ENCODE results near the gene SH3RF2. TPM values are rescaled to one million over a fixed set of nuclear protein-coding genes. Genes with fewer than 3 reads are reported as not detected.

SH3RF2 gene
- total and polyA plus RNA-seq, 9 donors: 0.30 to 6.5 (median 0.81) TPM

DNA sequence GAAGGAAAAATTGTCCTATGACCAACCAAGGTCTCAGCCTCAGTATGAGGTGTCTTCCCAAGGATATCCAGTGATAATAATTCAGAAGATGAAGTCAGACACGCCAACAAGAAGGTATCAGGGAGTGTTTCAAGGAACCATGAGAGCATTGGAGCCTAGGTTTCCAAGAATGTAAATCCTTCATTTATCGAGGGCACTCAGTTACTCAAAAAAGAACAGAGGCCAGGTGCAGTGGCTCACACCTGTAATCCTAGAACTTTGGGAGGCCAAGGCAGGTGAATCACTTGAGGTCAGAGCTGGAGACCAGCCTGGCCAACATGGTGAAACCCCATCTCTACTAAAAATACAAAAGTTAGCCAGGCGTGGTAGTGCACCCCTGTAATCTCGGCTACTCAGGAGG is 98.2 kb downstream of the SH3RF2 start:
- H3K9me3 ChIP-seq: no peaks in the 10 kb centered on the region
- H3K4me3 ChIP-seq: no peak overlapping the region
- WGBS, 3 donors: 84 to 97% (median 94%) methylated on average over 4 of the region's 4 CpGs
- DNase-seq: no peak
- no peaks in the 10 kb centered on the region for H3K4me1 ChIP-seq (ENCODE audit: insufficient read depth)
- no peaks in the 10 kb centered on the region for H3K27me3 ChIP-seq
- TF ChIP-seq EP300 (IDR thresholded peaks at IDR 0.05) (no peak), POLR2A (IDR thresholded peaks at IDR 0.05) (no peak)
- TF ChIP-seq, protein P1, sequence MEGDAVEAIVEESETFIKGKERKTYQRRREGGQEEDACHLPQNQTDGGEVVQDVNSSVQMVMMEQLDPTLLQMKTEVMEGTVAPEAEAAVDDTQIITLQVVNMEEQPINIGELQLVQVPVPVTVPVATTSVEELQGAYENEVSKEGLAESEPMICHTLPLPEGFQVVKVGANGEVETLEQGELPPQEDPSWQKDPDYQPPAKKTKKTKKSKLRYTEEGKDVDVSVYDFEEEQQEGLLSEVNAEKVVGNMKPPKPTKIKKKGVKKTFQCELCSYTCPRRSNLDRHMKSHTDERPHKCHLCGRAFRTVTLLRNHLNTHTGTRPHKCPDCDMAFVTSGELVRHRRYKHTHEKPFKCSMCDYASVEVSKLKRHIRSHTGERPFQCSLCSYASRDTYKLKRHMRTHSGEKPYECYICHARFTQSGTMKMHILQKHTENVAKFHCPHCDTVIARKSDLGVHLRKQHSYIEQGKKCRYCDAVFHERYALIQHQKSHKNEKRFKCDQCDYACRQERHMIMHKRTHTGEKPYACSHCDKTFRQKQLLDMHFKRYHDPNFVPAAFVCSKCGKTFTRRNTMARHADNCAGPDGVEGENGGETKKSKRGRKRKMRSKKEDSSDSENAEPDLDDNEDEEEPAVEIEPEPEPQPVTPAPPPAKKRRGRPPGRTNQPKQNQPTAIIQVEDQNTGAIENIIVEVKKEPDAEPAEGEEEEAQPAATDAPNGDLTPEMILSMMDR (IDR thresholded peaks at IDR 0.05): no peak
- no peaks in the 10 kb centered on the region for H3K36me3 ChIP-seq
- intact Hi-C loops (cut with DNase I): no loop called here
- no peak overlapping the region for H3K27ac ChIP-seq

DNA sequence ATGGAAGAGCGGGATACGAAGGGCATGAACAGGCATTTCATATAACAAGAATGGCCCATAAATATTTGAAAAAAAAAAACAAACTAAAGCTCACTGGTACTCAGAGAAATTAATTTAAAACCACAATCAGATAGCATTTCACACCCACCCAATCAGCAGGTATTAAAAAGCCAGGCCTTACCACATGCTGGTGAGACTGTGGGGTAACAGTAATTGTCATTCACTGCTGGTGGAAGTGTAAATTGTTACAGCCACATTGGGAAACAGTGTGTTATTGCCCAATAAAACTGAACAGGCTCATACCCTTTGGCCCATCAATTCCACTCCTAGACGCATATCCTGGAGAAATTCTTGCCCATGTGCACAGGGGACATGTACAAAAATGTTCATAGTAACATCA is 103.0 kb downstream of the SH3RF2 start:
- no peak for DNase-seq
- Histone ChIP-seq H3K9me3 (no peaks in the 10 kb centered on the region), H3K4me1 (ENCODE audit: insufficient read depth) (no peaks in the 10 kb centered on the region), H3K27ac (no peak overlapping the region), H3K36me3 (no peaks in the 10 kb centered on the region), H3K27me3 (no peaks in the 10 kb centered on the region), H3K4me3 (no peak overlapping the region)
- WGBS, 3 donors: 56 to 75% (median 60%) methylated on average over 3 of the region's 3 CpGs
- intact Hi-C loops (cut with DNase I): no loop called here
- TF ChIP-seq POLR2A (IDR thresholded peaks at IDR 0.05): no peak

DNA sequence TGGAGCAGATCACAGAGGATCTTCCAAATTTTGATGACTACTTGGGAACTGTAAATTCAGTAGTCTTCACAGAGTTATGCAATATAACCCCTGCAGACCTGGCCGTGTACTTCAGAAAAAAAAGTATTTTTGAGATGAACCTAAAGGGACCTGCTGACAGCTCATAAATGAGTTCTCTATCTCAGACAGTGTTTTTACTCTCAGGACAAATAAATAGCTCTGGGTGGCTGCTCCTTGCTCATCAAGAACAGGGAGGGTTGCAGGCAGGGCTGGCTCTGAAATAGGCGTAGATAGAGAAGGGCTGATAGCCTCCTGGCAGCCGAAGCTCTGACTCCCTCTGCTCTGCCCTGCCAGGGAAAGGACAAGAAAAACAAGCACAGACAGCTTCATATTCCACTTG is 104.1 kb downstream of the SH3RF2 start:
- no peaks in the 10 kb centered on the region for H3K27me3 ChIP-seq
- intact Hi-C loops (cut with DNase I): no loop called here
- DNase-seq: no peak
- 16 to 21% (median 20%) methylated on average over 3 of the region's 3 CpGs for WGBS, 3 donors
- no peak overlapping the region for H3K4me3 ChIP-seq
- TF ChIP-seq EP300 (IDR thresholded peaks at IDR 0.05) (no peak), POLR2A (IDR thresholded peaks at IDR 0.05) (no peak)
- TF ChIP-seq, protein P1 (IDR thresholded peaks at IDR 0.05): no peak
- no peaks in the 10 kb centered on the region for H3K4me1 ChIP-seq (ENCODE audit: insufficient read depth)
- no peak overlapping the region for H3K27ac ChIP-seq
- H3K9me3 ChIP-seq: no peaks in the 10 kb centered on the region
- H3K36me3 ChIP-seq: no peaks in the 10 kb centered on the region

DNA sequence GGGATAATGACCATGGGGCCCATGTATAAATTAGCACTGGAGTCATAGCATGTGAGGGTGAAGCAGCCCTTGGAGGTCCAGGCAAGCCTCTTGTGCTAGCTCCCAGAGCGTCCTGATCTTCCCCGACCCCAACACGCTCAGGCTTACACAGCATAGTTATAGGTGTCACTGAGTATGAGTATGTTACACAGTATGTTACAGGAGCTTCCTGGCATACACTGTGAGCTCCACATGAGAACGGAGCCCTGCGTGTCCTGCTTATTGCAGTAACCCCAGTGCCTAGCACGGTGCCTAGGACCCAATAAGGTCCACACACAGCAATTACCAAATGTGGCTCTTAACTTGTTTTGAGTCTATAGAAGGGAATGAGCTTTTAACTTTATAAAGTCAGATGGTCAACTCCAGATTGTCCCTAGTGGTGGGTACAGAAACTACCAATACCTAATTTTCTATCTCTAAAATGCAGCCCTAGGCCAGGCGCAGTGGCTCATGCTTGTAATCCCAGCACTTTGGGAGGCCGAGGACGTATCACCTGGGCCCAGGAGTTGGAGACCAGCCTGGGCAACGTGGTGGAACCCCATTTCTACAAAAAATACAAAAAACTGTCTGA is 104.9 kb downstream of the SH3RF2 start:
- Histone ChIP-seq H3K27me3 (no peaks in the 10 kb centered on the region), H3K36me3 (no peaks in the 10 kb centered on the region), H3K4me1 (ENCODE audit: insufficient read depth) (no peaks in the 10 kb centered on the region), H3K27ac (no peak overlapping the region), H3K4me3 (no peak overlapping the region), H3K9me3 (no peaks in the 10 kb centered on the region)
- WGBS, 3 donors: 83 to 86% (median 86%) methylated on average over 10 of the region's 10 CpGs
- no peak for TF ChIP-seq EP300 (IDR thresholded peaks at IDR 0.05)
- TF ChIP-seq, protein P1 (IDR thresholded peaks at IDR 0.05): no peak
- no peak for TF ChIP-seq POLR2A (IDR thresholded peaks at IDR 0.05)
- intact Hi-C loops (cut with DNase I): no loop called here
- no peak for DNase-seq

DNA sequence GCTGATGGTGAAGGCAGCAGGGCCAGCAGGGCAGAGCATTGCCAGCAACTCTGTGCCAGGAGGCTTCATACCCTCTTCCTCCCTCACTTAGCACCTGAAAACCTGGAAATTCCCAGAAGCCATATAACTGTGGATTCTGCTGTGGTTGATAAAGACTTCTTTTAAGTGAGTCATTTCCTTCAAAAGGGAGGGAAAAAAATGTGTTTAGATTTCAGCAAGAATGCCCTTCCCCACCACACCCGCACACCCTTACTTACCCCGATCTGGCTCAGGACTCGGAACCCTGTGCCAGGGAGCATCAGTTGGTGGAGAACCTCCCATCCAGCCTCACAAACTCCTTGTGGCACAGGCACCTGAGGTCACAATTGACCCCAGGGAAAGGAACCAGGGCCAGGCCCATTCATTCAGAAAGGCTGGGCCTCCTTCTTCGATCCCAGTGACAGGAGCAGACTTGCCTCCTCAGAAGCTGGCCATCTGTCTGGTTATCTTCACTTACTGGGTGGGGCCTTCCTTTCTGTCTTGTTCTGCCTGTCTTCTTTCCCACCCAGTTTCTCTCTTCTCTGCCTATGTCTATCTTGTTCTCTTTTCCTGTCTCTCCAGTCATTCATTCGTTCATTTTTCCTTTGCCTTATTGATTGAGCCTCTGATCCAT is 106.4 kb downstream of the SH3RF2 start:
- no peaks in the 10 kb centered on the region for H3K4me1 ChIP-seq (ENCODE audit: insufficient read depth)
- TF ChIP-seq POLR2A (IDR thresholded peaks at IDR 0.05) (no peak), EP300 (IDR thresholded peaks at IDR 0.05) (no peak)
- TF ChIP-seq, protein P1 (IDR thresholded peaks at IDR 0.05): no peak
- no peak overlapping the region for H3K4me3 ChIP-seq
- 81 to 86% (median 83%) methylated on average over 5 of the region's 5 CpGs for WGBS, 3 donors
- no peaks in the 10 kb centered on the region for H3K36me3 ChIP-seq
- intact Hi-C loops (cut with DNase I): no loop called here
- no peaks in the 10 kb centered on the region for H3K27me3 ChIP-seq
- no peak for DNase-seq
- no peak overlapping the region for H3K27ac ChIP-seq
- no peaks in the 10 kb centered on the region for H3K9me3 ChIP-seq

Data from ovary (tissue), 9 donors.